ENCODE data around the gene GPD1.

GPD1 gene

GRCh38 chr12:50061946-50062686, 41.7 kb upstream of the GPD1 start:
- Histone ChIP-seq H3K36me3 (ENCODE audit: control insufficient read depth in 2 of 2, insufficient read depth in 2 of 2, low read length in 2 of 2) (no peaks in the 10 kb centered on the region), H3K4me3 (ENCODE audit: low read length in 2 of 2) (no peak overlapping the region), H3K9ac (ENCODE audit: low read depth in 1 of 2, low read length in 2 of 2) (no peak overlapping the region), H3K9me3 (ENCODE audit: control insufficient read depth in 2 of 2, low read length in 2 of 2) (no peaks in the 10 kb centered on the region), H3K27me3 (ENCODE audit: control insufficient read depth in 2 of 2, insufficient read depth in 2 of 2, low read length in 2 of 2) (peaks cover 0 to 1% of the 10 kb centered on the region in 2 donors), H3K27ac (ENCODE audit: low read depth in 2 of 2, low read length in 2 of 2) (no peak overlapping the region), H3K4me1 (ENCODE audit: control insufficient read depth in 2 of 2, insufficient read depth in 2 of 2, low read length in 2 of 2) (peaks cover under 1 to 1% of the 10 kb centered on the region in 2 donors)

GRCh38 chr12:50062728-50063460, 40.9 kb upstream of the GPD1 start:
- Histone ChIP-seq H3K9ac (ENCODE audit: low read depth in 1 of 2, low read length in 2 of 2) (no peak overlapping the region), H3K4me1 (ENCODE audit: control insufficient read depth in 2 of 2, insufficient read depth in 2 of 2, low read length in 2 of 2) (no peaks in the 10 kb centered on the region), H3K27me3 (ENCODE audit: control insufficient read depth in 2 of 2, insufficient read depth in 2 of 2, low read length in 2 of 2) (no peaks in the 10 kb centered on the region), H3K36me3 (ENCODE audit: control insufficient read depth in 2 of 2, insufficient read depth in 2 of 2, low read length in 2 of 2) (no peaks in the 10 kb centered on the region), H3K9me3 (ENCODE audit: control insufficient read depth in 2 of 2, low read length in 2 of 2) (no peaks in the 10 kb centered on the region), H3K4me3 (ENCODE audit: low read length in 2 of 2) (no peak overlapping the region), H3K27ac (ENCODE audit: low read depth in 2 of 2, low read length in 2 of 2) (no peak overlapping the region)

GRCh38 chr12:50065726-50066310, 38.0 kb upstream of the GPD1 start:
- Histone ChIP-seq H3K9me3 (ENCODE audit: control insufficient read depth in 2 of 2, low read length in 2 of 2) (no peaks in the 10 kb centered on the region), H3K4me1 (ENCODE audit: control insufficient read depth in 2 of 2, insufficient read depth in 2 of 2, low read length in 2 of 2) (peaks cover 6 to 8% of the 10 kb centered on the region in 2 donors), H3K27me3 (ENCODE audit: control insufficient read depth in 2 of 2, insufficient read depth in 2 of 2, low read length in 2 of 2) (peaks cover 0 to 2% of the 10 kb centered on the region in 2 donors), H3K36me3 (ENCODE audit: control insufficient read depth in 2 of 2, insufficient read depth in 2 of 2, low read length in 2 of 2) (no peaks in the 10 kb centered on the region), H3K27ac (ENCODE audit: low read depth in 2 of 2, low read length in 2 of 2) (no peak overlapping the region), H3K4me3 (ENCODE audit: low read length in 2 of 2) (no peak overlapping the region), H3K9ac (ENCODE audit: low read depth in 1 of 2, low read length in 2 of 2) (no peak overlapping the region)

GRCh38 chr12:50066402-50066801, 37.4 kb upstream of the GPD1 start:
- H3K4me3 ChIP-seq (ENCODE audit: low read length in 2 of 2) = no peak overlapping the region
- peaks cover 6 to 8% of the 10 kb centered on the region in 2 donors for H3K4me1 ChIP-seq (ENCODE audit: control insufficient read depth in 2 of 2, insufficient read depth in 2 of 2, low read length in 2 of 2)
- H3K9ac ChIP-seq (ENCODE audit: low read depth in 1 of 2, low read length in 2 of 2) = no peak overlapping the region
- H3K27ac ChIP-seq (ENCODE audit: low read depth in 2 of 2, low read length in 2 of 2) = no peak overlapping the region
- peaks cover 0 to 2% of the 10 kb centered on the region in 2 donors for H3K27me3 ChIP-seq (ENCODE audit: control insufficient read depth in 2 of 2, insufficient read depth in 2 of 2, low read length in 2 of 2)
- no peaks in the 10 kb centered on the region for H3K36me3 ChIP-seq (ENCODE audit: control insufficient read depth in 2 of 2, insufficient read depth in 2 of 2, low read length in 2 of 2)
- no peaks in the 10 kb centered on the region for H3K9me3 ChIP-seq (ENCODE audit: control insufficient read depth in 2 of 2, low read length in 2 of 2)

- no peak overlapping the region for H3K4me3 ChIP-seq (ENCODE audit: low read length in 2 of 2)
- H3K9me3 ChIP-seq (ENCODE audit: control insufficient read depth in 2 of 2, low read length in 2 of 2) = no peaks in the 10 kb centered on the region
- H3K27ac ChIP-seq (ENCODE audit: low read depth in 2 of 2, low read length in 2 of 2) = no peak overlapping the region
- H3K9ac ChIP-seq (ENCODE audit: low read depth in 1 of 2, low read length in 2 of 2) = no peak overlapping the region
- H3K36me3 ChIP-seq (ENCODE audit: control insufficient read depth in 2 of 2, insufficient read depth in 2 of 2, low read length in 2 of 2) = no peaks in the 10 kb centered on the region
- peaks cover 0 to 2% of the 10 kb centered on the region in 2 donors for H3K27me3 ChIP-seq (ENCODE audit: control insufficient read depth in 2 of 2, insufficient read depth in 2 of 2, low read length in 2 of 2)
- peaks cover 6 to 8% of the 10 kb centered on the region in 2 donors for H3K4me1 ChIP-seq (ENCODE audit: control insufficient read depth in 2 of 2, insufficient read depth in 2 of 2, low read length in 2 of 2)
Measured at GRCh38 chr12:50069069-50069468, 34.7 kb upstream of the GPD1 start.

- peaks cover 6 to 8% of the 10 kb centered on the region in 2 donors for H3K4me1 ChIP-seq (ENCODE audit: control insufficient read depth in 2 of 2, insufficient read depth in 2 of 2, low read length in 2 of 2)
- H3K9me3 ChIP-seq (ENCODE audit: control insufficient read depth in 2 of 2, low read length in 2 of 2) = no peaks in the 10 kb centered on the region
Measured at GRCh38 chr12:50069539-50069938, 34.3 kb upstream of the GPD1 start.

GRCh38 chr12:50070314-50071060, 33.3 kb upstream of the GPD1 start:
- peaks cover 9 to 11% of the 10 kb centered on the region in 2 donors for H3K4me1 ChIP-seq (ENCODE audit: control insufficient read depth in 2 of 2, insufficient read depth in 2 of 2, low read length in 2 of 2)
- no peaks in the 10 kb centered on the region for H3K9me3 ChIP-seq (ENCODE audit: control insufficient read depth in 2 of 2, low read length in 2 of 2)
- H3K27ac ChIP-seq (ENCODE audit: low read depth in 2 of 2, low read length in 2 of 2) = no peak overlapping the region
- H3K27me3 ChIP-seq (ENCODE audit: control insufficient read depth in 2 of 2, insufficient read depth in 2 of 2, low read length in 2 of 2) = peaks cover 0 to 2% of the 10 kb centered on the region in 2 donors
- peak overlapping the region; percentile 33 to 52 for H3K9ac ChIP-seq (ENCODE audit: low read depth in 1 of 2, low read length in 2 of 2)
- no peaks in the 10 kb centered on the region for H3K36me3 ChIP-seq (ENCODE audit: control insufficient read depth in 2 of 2, insufficient read depth in 2 of 2, low read length in 2 of 2)
- H3K4me3 ChIP-seq (ENCODE audit: low read length in 2 of 2) = peak overlapping the region in 1 of 2 donors; percentile 31

More at GRCh38 chr12:50069539-50069938, 34.3 kb upstream of the GPD1 start:
- no peak overlapping the region for H3K27ac ChIP-seq (ENCODE audit: low read depth in 2 of 2, low read length in 2 of 2)
- H3K27me3 ChIP-seq (ENCODE audit: control insufficient read depth in 2 of 2, insufficient read depth in 2 of 2, low read length in 2 of 2) = peaks cover 0 to 2% of the 10 kb centered on the region in 2 donors
- H3K4me3 ChIP-seq (ENCODE audit: low read length in 2 of 2) = no peak overlapping the region
- H3K36me3 ChIP-seq (ENCODE audit: control insufficient read depth in 2 of 2, insufficient read depth in 2 of 2, low read length in 2 of 2) = no peaks in the 10 kb centered on the region
- H3K9ac ChIP-seq (ENCODE audit: low read depth in 1 of 2, low read length in 2 of 2) = no peak overlapping the region

- no peak overlapping the region for H3K9ac ChIP-seq (ENCODE audit: low read depth in 1 of 2, low read length in 2 of 2)
- H3K9me3 ChIP-seq (ENCODE audit: control insufficient read depth in 2 of 2, low read length in 2 of 2) = no peaks in the 10 kb centered on the region
- peaks cover 10 to 16% of the 10 kb centered on the region in 2 donors for H3K4me1 ChIP-seq (ENCODE audit: control insufficient read depth in 2 of 2, insufficient read depth in 2 of 2, low read length in 2 of 2)
- no peaks in the 10 kb centered on the region for H3K36me3 ChIP-seq (ENCODE audit: control insufficient read depth in 2 of 2, insufficient read depth in 2 of 2, low read length in 2 of 2)
- H3K27me3 ChIP-seq (ENCODE audit: control insufficient read depth in 2 of 2, insufficient read depth in 2 of 2, low read length in 2 of 2) = peaks cover 0 to 2% of the 10 kb centered on the region in 2 donors
- no peak overlapping the region for H3K27ac ChIP-seq (ENCODE audit: low read depth in 2 of 2, low read length in 2 of 2)
- H3K4me3 ChIP-seq (ENCODE audit: low read length in 2 of 2) = no peak overlapping the region
Measured at GRCh38 chr12:50072198-50072907, 31.5 kb upstream of the GPD1 start.

GRCh38 chr12:50073206-50073605, 30.6 kb upstream of the GPD1 start:
- H3K27me3 ChIP-seq (ENCODE audit: control insufficient read depth in 2 of 2, insufficient read depth in 2 of 2, low read length in 2 of 2) = peaks cover 0 to 2% of the 10 kb centered on the region in 2 donors
- H3K4me1 ChIP-seq (ENCODE audit: control insufficient read depth in 2 of 2, insufficient read depth in 2 of 2, low read length in 2 of 2) = peaks cover 10 to 16% of the 10 kb centered on the region in 2 donors
- no peak overlapping the region for H3K27ac ChIP-seq (ENCODE audit: low read depth in 2 of 2, low read length in 2 of 2)
- H3K9ac ChIP-seq (ENCODE audit: low read depth in 1 of 2, low read length in 2 of 2) = no peak overlapping the region
- no peaks in the 10 kb centered on the region for H3K9me3 ChIP-seq (ENCODE audit: control insufficient read depth in 2 of 2, low read length in 2 of 2)
- H3K36me3 ChIP-seq (ENCODE audit: control insufficient read depth in 2 of 2, insufficient read depth in 2 of 2, low read length in 2 of 2) = no peaks in the 10 kb centered on the region
- H3K4me3 ChIP-seq (ENCODE audit: low read length in 2 of 2) = no peak overlapping the region
